BLaER1 (cell line): ENCODE data around the gene SAP30BP.
A peak's percentile ranks its signal among the peaks of the same experiment; 100 is the strongest.
"Not testable (repeated sequence)": the region's sequence is repeated elsewhere in the genome, so short reads cannot be mapped to it uniquely, and the experiment has no call there.

Experiments used
- H3K27ac ChIP-seq: shearing (Covaris generic); formaldehyde crosslinking; 2 replicates; pipeline ENCODE4 v1.8.1; 2022
- H3K27me3 ChIP-seq: shearing (Covaris generic); formaldehyde crosslinking; 2 replicates; pipeline ENCODE4 v1.8.1; 2022
- H3K36me3 ChIP-seq: shearing (Covaris generic); formaldehyde crosslinking; 2 replicates; pipeline ENCODE4 v1.8.1; 2022
- H3K4me1 ChIP-seq: shearing (Covaris generic); formaldehyde crosslinking; 2 replicates; pipeline ENCODE4 v1.8.1; 2022
- H3K4me2 ChIP-seq: shearing (Covaris generic); formaldehyde crosslinking; 2 replicates; pipeline ENCODE4 v1.8.1; 2022
- H3K4me3 ChIP-seq: shearing (Covaris generic); formaldehyde crosslinking; 2 replicates; pipeline ENCODE4 v1.8.1; 2022
- H3K9ac ChIP-seq: shearing (Covaris generic); formaldehyde crosslinking; 2 replicates; pipeline ENCODE4 v1.8.1; 2022
- H3K9me3 ChIP-seq: shearing (Covaris generic); formaldehyde crosslinking; 2 replicates; pipeline ENCODE4 v1.8.1; 2022
- H4K20me1 ChIP-seq: shearing (Covaris generic); formaldehyde crosslinking; 2 replicates; pipeline ENCODE4 v1.8.1; 2022
- Cebpa-rat ChIP-seq: shearing (Covaris generic); IDR thresholded peaks from 2 replicates; pipeline ENCODE4 v1.8.1; 2022

The SAP30BP gene

GRCh38 chr17:75633486-75634375 lies 33.4 kb upstream of the SAP30BP start:
- H3K9ac ChIP-seq = peak overlapping the region; percentile 30

GRCh38 chr17:75634376-75634740 lies 32.8 kb upstream of the SAP30BP start:
- Histone ChIP-seq H3K4me3 (no peak overlapping the region), H3K9ac (no peak overlapping the region; the same call in 1 of the 2 replicates), H3K27ac (0 out of 2 replicates have a peak overlapping the region, but pooled peaks have one; percentile 14), H3K4me1 (peaks cover 87% of the 10 kb centered on the region), H3K27me3 (peaks cover 20% of the 10 kb centered on the region; the same call in 1 of the 2 replicates), H3K36me3 (peaks cover 25% of the 10 kb centered on the region; the same call in 1 of the 2 replicates), H3K9me3 (no peaks in the 10 kb centered on the region), H3K4me2 (peak overlapping the region; percentile 95), H4K20me1 (peaks cover 35% of the 10 kb centered on the region)
- TF ChIP-seq Cebpa-rat = no peak

More at GRCh38 chr17:75633486-75634375, 33.4 kb upstream of the SAP30BP start:
- Histone ChIP-seq H3K4me1 (peaks cover 87% of the 10 kb centered on the region), H3K4me2 (peak overlapping the region; percentile 95), H3K27ac (peak overlapping the region; percentile 62), H3K36me3 (peaks cover 22% of the 10 kb centered on the region; the same call in 1 of the 2 replicates), H3K4me3 (peak overlapping the region; percentile 33), H3K27me3 (peaks cover 20% of the 10 kb centered on the region; the same call in 1 of the 2 replicates), H4K20me1 (peaks cover 35% of the 10 kb centered on the region), H3K9me3 (no peaks in the 10 kb centered on the region)
- TF ChIP-seq Cebpa-rat = no peak

- H4K20me1 ChIP-seq = peaks cover 37% of the 10 kb centered on the region
- peaks cover 87% of the 10 kb centered on the region for H3K4me1 ChIP-seq
- peak overlapping the region; percentile 38; the same call in 1 of the 2 replicates for H3K9ac ChIP-seq
- TF ChIP-seq Cebpa-rat = no peak
- peaks cover 20% of the 10 kb centered on the region; the same call in 1 of the 2 replicates for H3K27me3 ChIP-seq
- peak overlapping the region; percentile 95 for H3K4me2 ChIP-seq
- 0 out of 2 replicates have a peak overlapping the region, but pooled peaks have one; percentile 14 for H3K27ac ChIP-seq
- H3K4me3 ChIP-seq = no peak overlapping the region
- H3K36me3 ChIP-seq = peaks cover 25% of the 10 kb centered on the region; the same call in 1 of the 2 replicates
- H3K9me3 ChIP-seq = no peaks in the 10 kb centered on the region
Measured at GRCh38 chr17:75634754-75635609, 32.2 kb upstream of the SAP30BP start.

GRCh38 chr17:75635610-75636202 lies 31.4 kb upstream of the SAP30BP start:
- 0 out of 2 replicates have a peak overlapping the region, but pooled peaks have one; percentile 38 for H3K9ac ChIP-seq
- peaks cover 20% of the 10 kb centered on the region; the same call in 1 of the 2 replicates for H3K27me3 ChIP-seq
- H4K20me1 ChIP-seq = peaks cover 45% of the 10 kb centered on the region
- no peak for TF ChIP-seq Cebpa-rat
- H3K4me2 ChIP-seq = peak overlapping the region; percentile 95; the same call in 1 of the 2 replicates
- no peak overlapping the region for H3K4me3 ChIP-seq
- peaks cover 87% of the 10 kb centered on the region for H3K4me1 ChIP-seq
- H3K9me3 ChIP-seq = no peaks in the 10 kb centered on the region
- 0 out of 2 replicates have a peak overlapping the region, but pooled peaks have one; percentile 25 for H3K27ac ChIP-seq
- peaks cover 24% of the 10 kb centered on the region; the same call in 1 of the 2 replicates for H3K36me3 ChIP-seq

- TF ChIP-seq Cebpa-rat = no peak
- H3K27ac ChIP-seq = peak overlapping the region; percentile 25; the same call in 1 of the 2 replicates
- no peak overlapping the region for H3K4me3 ChIP-seq
- H3K9me3 ChIP-seq = no peaks in the 10 kb centered on the region
- peaks cover 47% of the 10 kb centered on the region for H4K20me1 ChIP-seq
- peak overlapping the region; percentile 95 for H3K4me2 ChIP-seq
- H3K27me3 ChIP-seq = peaks cover 20% of the 10 kb centered on the region; the same call in 1 of the 2 replicates
- H3K9ac ChIP-seq = 0 out of 2 replicates have a peak overlapping the region, but pooled peaks have one; percentile 12
- H3K4me1 ChIP-seq = peaks cover 86% of the 10 kb centered on the region
- peaks cover 17% of the 10 kb centered on the region; the same call in 1 of the 2 replicates for H3K36me3 ChIP-seq
Measured at GRCh38 chr17:75636381-75637142, 30.6 kb upstream of the SAP30BP start.

- TF ChIP-seq Cebpa-rat = no peak
- peaks cover 84% of the 10 kb centered on the region for H3K4me1 ChIP-seq
- H3K36me3 ChIP-seq = peaks cover 20% of the 10 kb centered on the region; the same call in 1 of the 2 replicates
- no peaks in the 10 kb centered on the region for H3K9me3 ChIP-seq
- peak overlapping the region; percentile 95 for H3K4me2 ChIP-seq
- H3K4me3 ChIP-seq = no peak overlapping the region
- 0 out of 2 replicates have a peak overlapping the region, but pooled peaks have one; percentile 12 for H3K9ac ChIP-seq
- H4K20me1 ChIP-seq = peaks cover 47% of the 10 kb centered on the region
- H3K27me3 ChIP-seq = peaks cover 20% of the 10 kb centered on the region; the same call in 1 of the 2 replicates
- H3K27ac ChIP-seq = no peak overlapping the region
Measured at GRCh38 chr17:75637143-75637538, 30.0 kb upstream of the SAP30BP start.

- Histone ChIP-seq H3K9me3 (no peaks in the 10 kb centered on the region), H3K4me2 (peak overlapping the region; percentile 95), H3K9ac (0 out of 2 replicates have a peak overlapping the region, but pooled peaks have one; percentile 12), H3K36me3 (peaks cover 21% of the 10 kb centered on the region; the same call in 1 of the 2 replicates), H3K4me3 (no peak overlapping the region), H3K27me3 (peaks cover 20% of the 10 kb centered on the region; the same call in 1 of the 2 replicates), H4K20me1 (peaks cover 47% of the 10 kb centered on the region), H3K4me1 (peaks cover 80% of the 10 kb centered on the region), H3K27ac (no peak overlapping the region)
- no peak for TF ChIP-seq Cebpa-rat
Measured at GRCh38 chr17:75637551-75637950, 29.6 kb upstream of the SAP30BP start.

GRCh38 chr17:75638039-75638438 lies 29.1 kb upstream of the SAP30BP start:
- not testable (repeated sequence) for H3K27ac ChIP-seq, H3K4me3 ChIP-seq, H3K9me3 ChIP-seq, H3K4me2 ChIP-seq, H3K9ac ChIP-seq
- peaks cover 46% of the 10 kb centered on the region for H4K20me1 ChIP-seq
- peaks cover 75% of the 10 kb centered on the region for H3K4me1 ChIP-seq
- peaks cover 23% of the 10 kb centered on the region; the same call in 1 of the 2 replicates for H3K36me3 ChIP-seq
- H3K27me3 ChIP-seq = peaks cover 20% of the 10 kb centered on the region; the same call in 1 of the 2 replicates
